Stimulated activated CD4-positive, alpha-beta T cell treated with anti-CD3 and anti-CD28 coated beads, Interleukin-15, amount 100 ng/mL, for 48 hours (primary cell): Measurements from ENCODE around the gene EYA4.

Experiments used
- DNase-seq, 2 donors: peaks; one replicate each; pipeline ENCODE4 v3.0.0-alpha.2; 2020; ENCODE audit warnings: low read depth in 2 of 2

Gene EYA4

GRCh38 chr6:133289733-133290306, 48.7 kb downstream of the EYA4 start:
- DNase-seq = no peak

GRCh38 chr6:133290930-133291329, 49.8 kb downstream of the EYA4 start:
- DNase-seq = no peak

- no peak for DNase-seq
Measured at GRCh38 chr6:133291671-133292070, 50.5 kb downstream of the EYA4 start.

GRCh38 chr6:133297657-133298056, 56.5 kb downstream of the EYA4 start:
- DNase-seq = no peak

- no peak for DNase-seq
Measured at GRCh38 chr6:133298335-133298734, 57.2 kb downstream of the EYA4 start.

- no peak for DNase-seq
Measured at GRCh38 chr6:133298801-133299200, 57.6 kb downstream of the EYA4 start.

- DNase-seq = no peak
Measured at GRCh38 chr6:133300896-133301295, 59.7 kb downstream of the EYA4 start.

GRCh38 chr6:133301835-133302234, 60.7 kb downstream of the EYA4 start:
- DNase-seq = no peak

GRCh38 chr6:133306931-133307330, 65.8 kb downstream of the EYA4 start:
- no peak for DNase-seq

GRCh38 chr6:133309579-133309978, 68.4 kb downstream of the EYA4 start:
- DNase-seq = no peak

GRCh38 chr6:133312006-133312405, 70.8 kb downstream of the EYA4 start:
- no peak for DNase-seq

- no peak for DNase-seq
Measured at GRCh38 chr6:133313068-133313467, 71.9 kb downstream of the EYA4 start.

- DNase-seq = no peak
Measured at GRCh38 chr6:133314947-133315346, 73.8 kb downstream of the EYA4 start.

- no peak for DNase-seq
Measured at GRCh38 chr6:133315811-133316210, 74.7 kb downstream of the EYA4 start.

- DNase-seq = no peak
Measured at GRCh38 chr6:133317704-133318103, 76.5 kb downstream of the EYA4 start.

GRCh38 chr6:133326584-133326983, 85.4 kb downstream of the EYA4 start:
- DNase-seq = no peak

- DNase-seq = no peak
Measured at GRCh38 chr6:133333852-133334251, 92.7 kb downstream of the EYA4 start.

GRCh38 chr6:133337308-133337707, 96.2 kb downstream of the EYA4 start:
- no peak for DNase-seq

- no peak for DNase-seq
Measured at GRCh38 chr6:133339543-133340384, 98.6 kb downstream of the EYA4 start.

- no peak for DNase-seq
Measured at GRCh38 chr6:133340557-133340956, 99.4 kb downstream of the EYA4 start.

GRCh38 chr6:133341607-133342158, 100.5 kb downstream of the EYA4 start:
- no peak for DNase-seq

GRCh38 chr6:133343220-133343619, 102.1 kb downstream of the EYA4 start:
- DNase-seq = no peak

GRCh38 chr6:133348846-133349245, 107.7 kb downstream of the EYA4 start:
- no peak for DNase-seq
